Measurements from ENCODE around the gene CCDC198.

Gene CCDC198

DNA sequence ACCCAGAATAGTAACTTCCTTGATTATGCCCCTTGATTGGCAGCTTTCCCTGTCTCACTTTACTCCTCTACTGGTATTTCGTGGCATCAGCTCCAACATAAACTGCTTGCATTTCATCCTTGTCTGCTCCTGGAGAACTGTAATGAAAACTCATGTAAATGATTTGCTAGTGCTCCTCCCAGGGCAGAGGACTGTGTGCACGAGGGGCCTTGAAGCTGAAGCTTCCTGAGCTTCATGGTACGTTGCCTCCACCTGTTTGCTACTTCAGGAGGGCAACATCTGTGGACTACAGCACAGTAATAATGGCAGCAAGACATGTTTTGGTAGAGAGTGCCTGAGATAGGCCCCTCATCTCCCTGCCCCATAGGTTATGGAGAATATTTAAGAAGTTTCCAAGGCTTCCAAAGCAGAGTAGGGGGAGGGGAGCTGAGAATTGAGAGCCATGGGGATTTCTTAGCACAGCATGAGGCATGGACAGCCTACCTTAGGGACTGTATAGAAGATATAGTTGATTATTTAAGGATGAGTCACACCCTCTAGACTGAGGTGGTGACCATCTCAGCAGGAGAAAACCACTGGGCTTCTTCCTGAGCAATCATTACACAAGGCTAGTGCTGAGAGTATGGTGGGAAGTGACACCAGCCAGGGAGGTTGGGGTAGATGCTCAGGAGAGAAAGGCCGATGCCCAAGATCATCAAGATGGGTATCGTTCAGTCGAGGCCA, 29.5 kb downstream of the CCDC198 start:
- no peak for DNase-seq (ENCODE audit: low read depth)

DNA sequence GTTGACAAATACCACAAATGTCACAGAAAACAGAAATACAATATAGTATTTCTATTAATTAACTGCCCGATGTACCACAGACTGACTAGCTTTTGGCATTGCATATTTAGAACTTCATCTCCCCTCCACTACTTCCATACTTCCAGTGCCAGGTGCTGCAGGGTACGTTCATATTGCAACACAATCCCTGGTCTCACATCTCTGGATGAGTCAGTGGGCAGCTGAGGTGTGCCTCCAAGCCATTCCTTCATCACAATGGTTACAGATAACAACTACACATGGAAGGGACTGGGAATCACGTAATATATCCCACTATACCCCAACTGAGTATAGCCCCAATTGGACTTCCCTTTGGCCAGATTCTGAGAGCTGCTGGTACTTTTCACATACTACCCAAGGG, 31.1 kb downstream of the CCDC198 start:
- DNase-seq (ENCODE audit: low read depth), result no peak

DNA sequence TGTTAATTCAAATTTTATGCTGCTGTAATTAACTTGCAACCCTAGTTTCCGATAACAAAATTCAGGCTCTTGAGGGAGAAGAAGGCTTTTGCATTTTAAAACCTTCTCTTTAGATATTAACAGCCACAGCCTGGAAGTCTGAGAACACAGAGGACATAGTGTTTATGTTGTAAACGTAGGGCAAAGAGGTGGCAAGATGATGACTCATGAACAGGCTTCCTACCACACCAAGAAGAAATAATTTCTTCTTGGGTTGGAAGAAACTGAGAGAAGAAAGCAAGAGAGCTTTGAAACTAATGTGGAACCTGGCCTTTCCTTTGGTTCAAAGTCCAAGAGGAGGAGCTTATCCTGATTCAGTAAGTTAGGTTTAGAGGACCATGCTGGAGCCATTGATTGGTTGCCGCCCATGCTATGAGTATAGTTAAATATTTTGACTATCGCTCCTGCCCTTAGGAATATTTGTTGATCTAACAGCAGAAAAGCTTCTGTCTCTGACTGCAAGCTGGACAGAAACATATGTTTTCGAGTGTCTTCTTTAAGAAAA, 31.8 kb downstream of the CCDC198 start:
- no peak for DNase-seq (ENCODE audit: low read depth)

DNA sequence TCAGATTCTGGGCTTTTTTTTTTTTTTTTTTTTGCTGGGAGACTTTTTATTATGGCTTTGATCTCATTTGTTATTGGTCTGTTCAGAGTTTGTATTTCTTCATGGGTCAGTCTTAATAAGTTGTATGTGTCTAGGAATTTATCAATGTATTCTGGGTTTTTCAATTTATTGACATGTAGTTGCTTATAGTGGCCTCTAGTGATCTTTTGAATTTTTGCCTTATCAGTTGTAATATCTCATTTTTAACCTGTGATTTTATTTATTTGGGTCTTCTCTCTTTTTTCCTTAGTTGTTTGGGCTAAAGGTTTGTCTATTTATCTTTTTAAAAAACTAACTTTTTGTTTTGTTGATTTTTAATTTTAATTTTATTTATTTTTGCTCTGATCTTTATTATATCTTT, 57.7 kb downstream of the CCDC198 start:
- no peak for DNase-seq (ENCODE audit: low read depth)

DNA sequence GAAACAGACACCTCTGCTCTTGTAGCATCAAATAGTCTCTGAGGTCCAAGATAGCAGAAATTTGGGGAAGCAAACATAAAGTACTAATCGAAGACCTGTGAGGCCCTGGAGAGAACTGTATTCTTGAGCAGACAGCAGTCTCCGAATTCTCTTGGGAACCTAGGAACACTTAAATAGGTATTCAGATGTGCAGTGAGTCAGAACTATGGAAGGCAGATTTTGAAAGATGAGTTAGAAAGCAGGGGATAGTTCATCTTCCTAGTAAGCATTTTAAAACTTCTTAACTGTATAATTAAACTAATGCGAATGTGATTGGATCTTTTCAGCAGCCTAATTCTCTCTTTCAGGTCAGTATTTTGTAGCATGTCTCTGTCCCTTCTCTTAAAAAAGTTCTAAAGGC, 72.7 kb downstream of the CCDC198 start:
- DNase-seq (ENCODE audit: low read depth), result no peak

DNA sequence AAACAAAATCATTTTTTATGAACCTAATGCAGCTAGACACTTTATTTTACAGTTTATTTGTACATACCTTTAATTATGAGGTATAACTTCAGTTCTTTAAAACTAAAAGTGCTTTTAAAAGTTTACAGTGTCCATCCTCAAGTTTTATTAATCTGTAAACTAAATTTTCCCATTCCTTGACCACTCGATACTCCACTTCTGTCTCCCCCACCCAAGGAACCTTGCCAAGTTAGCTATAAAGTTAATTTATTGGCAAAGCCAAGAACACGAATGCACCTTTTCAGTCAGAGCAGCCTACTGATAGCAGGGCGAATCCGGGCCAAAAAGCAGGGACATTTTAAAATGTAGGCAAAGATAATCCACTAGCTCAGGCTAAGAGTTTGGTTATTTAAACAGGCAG, 73.6 kb downstream of the CCDC198 start:
- no peak for DNase-seq (ENCODE audit: low read depth)

Measured in activated T-cell treated with anti-CD3 and anti-CD28 coated beads for 1 hour (primary cell).